HG02571 (cell line): ENCODE results near the gene ATE1.
"Not testable (repeated sequence)": the region's sequence is repeated elsewhere in the genome, so short reads cannot be mapped to it uniquely, and the experiment has no call there.

Experiments used
- ATAC-seq: cut with Tn5 transposase; IDR thresholded peaks from one replicate; pipeline ENCODE4 v1.9.1; 2021; ENCODE audit warnings: mild to moderate bottlenecking, moderate library complexity; ENCODE audit not compliant: unreplicated experiment

Gene ATE1

GRCh38 chr10:121833387-121833786 lies 94.4 kb downstream of the ATE1 start:
- ATAC-seq = no peak

DNA sequence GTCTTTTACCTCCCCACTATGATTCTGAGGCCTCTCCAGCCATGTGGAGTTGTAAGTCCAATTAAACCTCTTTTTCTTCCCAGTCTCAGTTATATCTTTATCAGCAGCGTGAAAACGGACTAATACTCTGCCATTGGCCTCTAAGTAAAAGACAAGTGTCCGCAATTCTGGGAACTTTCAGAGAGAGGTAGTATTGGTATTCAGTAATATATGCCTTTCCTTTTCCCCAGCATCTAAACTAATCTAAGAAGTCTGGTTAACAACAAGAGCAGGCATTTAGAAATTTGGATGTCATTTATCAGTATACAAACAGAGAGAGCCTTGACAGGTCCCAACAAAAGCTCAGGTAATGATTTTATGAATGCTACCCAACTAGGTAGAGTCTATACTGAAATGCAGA lies 95.2 kb downstream of the ATE1 start:
- no peak for ATAC-seq

DNA sequence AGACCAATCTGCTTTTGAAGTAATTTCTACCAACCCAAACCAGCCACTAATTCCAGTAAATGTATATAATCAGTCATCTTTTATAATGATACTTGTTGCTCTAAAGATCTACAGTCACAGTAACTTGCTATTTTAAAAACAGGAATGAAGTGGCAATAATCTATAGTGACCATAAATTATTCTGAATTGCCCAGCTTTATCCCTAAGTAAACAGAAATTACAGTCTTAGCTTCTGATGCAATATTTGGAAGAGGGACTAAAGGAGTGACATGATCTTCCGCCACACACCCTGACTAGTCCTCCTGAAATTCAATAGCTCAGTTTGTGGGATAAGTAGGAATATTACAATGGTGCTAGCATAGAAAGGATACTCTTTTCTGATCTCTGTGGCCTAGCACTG lies 96.1 kb downstream of the ATE1 start:
- ATAC-seq = no peak

DNA sequence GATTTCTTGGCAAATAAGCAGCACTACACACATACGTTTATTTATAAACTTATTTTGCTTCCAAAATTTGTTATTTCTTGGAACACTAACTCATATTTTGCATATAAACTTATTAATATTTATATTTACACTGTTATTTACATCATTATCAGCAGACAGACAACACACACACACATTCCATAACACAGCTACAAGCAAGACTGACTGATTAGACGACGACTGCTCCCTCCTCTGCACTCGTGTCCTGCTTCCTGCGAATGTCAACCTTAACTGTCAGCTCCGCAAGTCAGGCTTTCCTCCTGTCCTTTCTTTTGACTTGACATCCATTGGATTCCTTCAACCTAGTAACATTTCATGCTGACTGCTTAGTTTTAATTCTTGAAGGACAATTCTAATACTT lies 96.6 kb downstream of the ATE1 start:
- no peak for ATAC-seq

DNA sequence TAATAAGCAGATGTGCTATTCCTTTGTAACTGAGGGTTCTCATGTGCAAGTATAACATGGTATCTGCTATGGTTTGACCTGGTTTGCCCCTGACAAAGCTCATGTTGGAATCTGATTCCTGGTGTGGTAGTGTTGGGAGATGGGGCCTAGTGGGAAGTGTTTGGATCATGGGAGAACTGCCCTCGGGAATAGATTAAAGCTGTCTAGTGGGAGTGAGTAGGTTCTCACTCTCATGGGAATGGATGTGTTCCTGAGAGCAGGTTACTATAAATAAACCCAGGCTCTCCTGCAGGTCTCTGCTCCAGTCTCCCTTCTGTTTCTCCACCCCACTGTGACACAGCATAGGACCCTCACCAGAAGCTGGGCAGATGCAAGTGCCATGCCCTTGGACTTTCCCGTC lies 97.7 kb downstream of the ATE1 start:
- no peak for ATAC-seq

- no peak for ATAC-seq
These were observed 99.8 kb downstream of the ATE1 start for GRCh38 chr10:121828045-121828444.

GRCh38 chr10:121826773-121827172 lies 101.1 kb downstream of the ATE1 start:
- ATAC-seq = not testable (repeated sequence)

- ATAC-seq = no peak
These were observed 103.8 kb downstream of the ATE1 start for GRCh38 chr10:121823993-121824463.

- ATAC-seq = no peak
These were observed 105.1 kb downstream of the ATE1 start for GRCh38 chr10:121822724-121823123.

DNA sequence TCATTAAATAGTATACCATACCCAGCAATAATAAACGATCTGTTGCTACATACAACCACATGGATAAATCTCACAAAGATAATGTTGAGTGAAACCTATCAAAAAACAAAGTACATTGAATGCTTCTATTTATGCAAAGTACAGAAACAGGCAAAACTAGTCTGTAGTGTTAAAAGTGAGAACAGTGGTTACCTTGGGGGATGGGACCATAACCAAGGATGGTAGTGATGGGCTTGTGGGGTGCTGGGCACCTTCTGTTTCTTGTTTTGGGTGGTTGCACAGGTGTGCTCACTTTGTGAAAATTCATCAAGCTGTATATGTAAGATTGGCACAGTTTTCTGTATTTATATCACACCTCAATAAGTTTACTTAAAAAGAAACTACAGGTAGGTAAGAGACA lies 105.7 kb downstream of the ATE1 start:
- no peak for ATAC-seq

DNA sequence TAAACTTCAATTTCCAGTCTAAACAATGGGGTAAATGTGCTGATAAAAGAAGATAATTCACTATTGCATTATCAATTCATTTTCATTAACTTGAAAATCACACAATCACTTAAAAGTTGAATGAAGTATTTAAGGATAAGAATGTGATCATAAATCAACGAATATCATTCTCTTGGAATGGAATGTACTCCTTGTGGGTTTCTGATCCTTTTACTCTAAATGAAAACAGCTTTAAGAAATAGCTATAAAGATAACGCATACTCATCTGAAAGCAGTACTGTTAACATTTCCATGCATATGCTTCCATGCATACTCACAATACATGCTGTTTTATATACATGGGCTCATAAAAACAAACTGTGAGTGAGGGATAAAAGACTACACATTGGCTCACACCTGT lies 108.8 kb downstream of the ATE1 start:
- ATAC-seq = no peak

- ATAC-seq = no peak
These were observed 109.2 kb downstream of the ATE1 start for GRCh38 chr10:121818599-121818998.

GRCh38 chr10:121816197-121816596 lies 111.6 kb downstream of the ATE1 start:
- ATAC-seq = no peak

DNA sequence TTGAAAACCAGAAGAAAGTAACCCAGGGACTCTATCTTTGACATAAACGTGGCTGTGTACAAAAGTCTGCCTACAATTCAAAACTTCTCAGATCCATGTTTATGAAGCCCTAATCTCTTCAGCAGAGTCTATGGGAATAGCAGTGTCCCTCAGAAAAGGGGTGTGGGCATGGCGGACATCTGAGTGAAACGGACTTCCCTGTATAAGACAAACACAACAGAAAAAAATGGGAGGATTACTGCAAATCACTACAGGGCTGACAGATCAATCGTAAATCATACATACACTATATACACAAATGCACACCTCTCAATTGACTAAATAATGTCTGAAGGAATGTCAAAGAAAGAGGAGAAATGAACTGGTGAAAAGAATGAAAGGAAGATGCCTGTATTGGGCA lies 114.0 kb downstream of the ATE1 start:
- ATAC-seq = no peak

- no peak for ATAC-seq
These were observed 114.5 kb downstream of the ATE1 start for GRCh38 chr10:121813211-121813815.

- ATAC-seq = no peak
These were observed 115.8 kb downstream of the ATE1 start for GRCh38 chr10:121812031-121812430.

GRCh38 chr10:121811386-121811785 lies 116.4 kb downstream of the ATE1 start:
- ATAC-seq = no peak

DNA sequence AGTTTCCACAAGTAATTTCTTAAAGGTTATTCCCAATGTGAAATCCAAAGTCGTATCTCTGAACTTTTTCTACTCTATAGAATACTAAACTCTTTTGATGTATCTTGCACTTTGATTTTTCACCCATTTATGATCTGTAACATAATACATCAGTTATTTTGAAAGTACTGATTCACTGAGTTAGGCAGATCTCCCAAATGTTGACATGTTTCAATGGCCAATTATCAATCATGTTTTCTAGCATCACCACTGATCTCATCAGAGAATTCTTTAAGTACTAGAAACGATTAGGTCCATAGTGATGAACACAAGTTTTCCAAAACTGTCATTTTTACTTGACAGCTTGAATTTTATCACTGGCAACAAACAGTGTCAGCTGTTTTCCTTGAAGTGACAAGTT lies 119.0 kb downstream of the ATE1 start:
- no peak for ATAC-seq

DNA sequence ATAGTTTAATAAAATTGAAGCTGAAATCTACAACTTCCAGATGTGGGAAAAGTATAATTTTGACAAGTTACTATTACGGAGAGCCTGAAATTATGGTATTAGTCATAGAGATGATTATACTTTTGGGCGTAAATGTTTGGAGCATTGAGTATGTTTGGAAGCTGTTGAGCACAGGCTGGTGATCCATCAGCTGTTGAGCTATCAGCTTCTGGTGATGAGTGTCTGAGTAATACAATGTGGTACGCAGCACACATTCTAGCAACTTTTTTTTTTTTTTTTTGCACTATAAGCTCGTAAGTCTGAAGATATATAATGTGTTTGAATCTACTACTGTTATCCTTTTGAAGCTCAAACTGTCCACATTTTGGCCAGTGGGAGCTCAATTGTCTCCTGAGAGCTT lies 123.4 kb downstream of the ATE1 start:
- ATAC-seq = no peak

GRCh38 chr10:121803611-121804010 lies 124.2 kb downstream of the ATE1 start:
- no peak for ATAC-seq

GRCh38 chr10:121800831-121801230 lies 127.0 kb downstream of the ATE1 start:
- ATAC-seq = no peak

GRCh38 chr10:121800146-121800545 lies 127.7 kb downstream of the ATE1 start:
- ATAC-seq = no peak

GRCh38 chr10:121797490-121797889 lies 130.3 kb downstream of the ATE1 start:
- no peak for ATAC-seq
